Measurements from ENCODE around the gene UBTF.

The UBTF gene

DNA sequence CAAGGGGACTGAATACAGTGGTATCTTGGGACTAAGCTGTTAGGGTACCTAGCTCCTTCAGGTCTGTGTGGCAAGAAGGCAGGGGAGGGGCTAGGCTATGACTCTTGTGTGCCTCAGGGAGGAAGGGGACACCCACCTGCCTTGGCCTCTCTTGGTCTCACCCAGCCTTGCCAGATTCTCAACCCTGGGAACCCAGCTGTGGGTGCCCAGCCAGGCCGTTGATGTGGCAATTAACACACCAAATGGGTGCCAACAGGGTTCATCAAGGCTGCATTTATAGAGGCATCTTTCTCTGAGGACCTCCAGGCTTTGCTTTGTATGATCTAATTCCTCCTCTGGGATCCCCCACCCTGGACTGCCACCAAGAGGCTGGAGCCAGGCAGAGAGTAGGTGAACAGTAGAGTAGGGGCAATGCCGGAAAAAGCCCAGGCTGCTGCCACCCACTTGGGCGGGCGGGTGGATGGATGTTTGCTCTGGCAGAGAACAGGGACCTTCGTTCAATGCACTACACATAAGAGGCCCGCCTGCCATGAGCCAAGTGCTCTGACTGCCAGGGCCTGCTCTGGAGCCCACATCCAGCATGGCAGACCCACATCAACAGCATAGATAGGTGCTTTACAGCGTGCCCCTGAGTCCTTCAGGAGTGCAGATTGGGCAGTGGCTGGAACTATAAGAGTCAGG is 52.2 kb downstream of the UBTF start:
- DNase-seq = no peak

DNA sequence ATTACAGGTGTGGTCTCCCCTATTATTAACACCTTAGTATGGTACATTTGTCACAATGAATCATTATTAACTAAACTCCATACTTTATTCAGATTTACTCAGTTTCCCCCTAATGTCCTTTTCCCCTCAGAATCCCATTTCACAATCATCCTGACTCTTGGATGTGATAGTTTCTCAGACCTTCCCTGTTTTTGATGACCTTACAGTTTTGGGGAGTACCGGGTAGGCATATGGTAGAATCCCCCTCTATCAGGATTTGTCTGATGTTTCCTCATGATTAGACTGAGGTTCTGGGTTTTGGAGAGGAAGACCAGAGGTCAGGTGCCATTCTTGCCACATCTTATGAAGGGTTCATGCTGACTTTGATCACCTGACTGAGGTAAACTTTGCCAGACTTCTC is 55.0 kb downstream of the UBTF start:
- no peak for DNase-seq

DNA sequence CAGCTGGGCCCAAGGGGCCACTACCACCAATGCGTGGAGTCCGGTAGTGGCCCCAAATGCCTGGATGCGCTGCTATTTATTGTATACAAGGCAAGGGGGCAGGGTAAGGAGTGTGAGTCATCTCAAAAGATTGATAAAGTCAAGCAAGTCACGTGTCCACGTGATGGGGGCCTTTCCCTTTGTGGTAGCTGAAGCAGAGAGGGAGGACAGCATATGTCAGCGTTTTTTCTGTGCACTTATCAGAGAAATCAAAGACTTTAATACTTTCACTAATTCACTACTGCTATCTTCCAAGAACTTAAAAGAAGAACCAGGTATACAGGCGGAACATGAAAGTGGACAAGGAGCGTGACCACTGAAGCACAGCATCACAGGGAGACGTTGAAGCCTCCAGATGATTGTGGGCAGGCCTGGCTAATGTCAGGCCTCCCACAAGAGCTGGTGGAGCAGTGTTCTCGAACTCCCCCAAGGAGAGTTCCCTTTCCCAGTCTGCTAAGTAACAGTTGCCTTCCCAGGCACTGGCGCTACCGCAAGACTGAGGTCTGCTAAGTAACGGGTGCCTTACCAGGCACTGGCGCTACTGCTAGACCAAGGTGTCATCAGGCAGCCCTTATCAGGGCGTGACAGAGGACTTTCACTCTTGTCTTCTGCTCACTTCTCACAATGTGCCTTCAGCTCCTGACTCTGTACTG is 59.8 kb downstream of the UBTF start:
- DNase-seq = no peak

DNA sequence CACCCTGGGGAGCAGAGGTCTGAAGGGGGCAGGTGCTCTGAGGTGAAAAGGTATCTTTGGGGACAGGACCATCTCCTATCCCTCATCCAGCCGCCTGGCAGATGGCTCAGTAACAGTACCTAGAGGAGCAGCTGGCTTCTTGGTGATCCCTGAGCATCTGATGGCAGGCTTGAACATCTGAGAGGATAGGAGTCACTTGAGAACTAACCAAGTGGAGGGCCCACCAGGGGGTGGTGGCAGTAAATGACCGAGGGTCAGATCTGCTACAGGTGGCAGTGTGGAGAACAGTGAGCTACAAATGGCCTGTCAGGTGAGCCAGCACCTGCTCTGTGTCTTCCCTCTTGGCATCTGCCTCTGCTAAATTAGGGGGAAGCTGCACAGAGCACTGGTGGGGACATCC is 64.0 kb downstream of the UBTF start:
- no peak for DNase-seq
